Adrenal gland (tissue), 5 donors: ENCODE measurements around the gene CEP41.

Experiments
- CTCF ChIP-seq, 6 experiments: fragments of 450-650 bp in 4 of 6; fragments of 200-600 bp in 2 of 6; sonication (generic) in 1 of 6; IDR thresholded peaks; 1 replicate in 5 of 6; 2 replicates in 1 of 6; pipeline versions ENCODE4 v1.5.1 to v1.8.0; 2016 to 2021; ENCODE audit warnings: antibody characterized with exemption in 6 of 6, mild to moderate bottlenecking in 2 of 6, moderate library complexity in 1 of 6
- POLR2A ChIP-seq, 2 donors: fragments of 450-650 bp; IDR thresholded peaks; one replicate each; pipeline ENCODE4 v1.6.1; 2017; ENCODE audit warnings: antibody characterized with exemption in 2 of 2, mild to moderate bottlenecking in 2 of 2, moderate library complexity in 1 of 2
- donor health status: DM: no; HTN: no; CAD: no.

- TF ChIP-seq CTCF (IDR thresholded peaks at IDR 0.05) (no peak), POLR2A (IDR thresholded peaks at IDR 0.05) (no peak)
Observed at GRCh38 chr7:130360518-130360917, 80.3 kb downstream of the CEP41 start.
